SW 1271 (cell line): ENCODE results near the gene CIAPIN1.

Experiments used
- DNase-seq, 2 experiments: peaks; one replicate each; lab custom pipeline; 2025; lab: John Stamatoyannopoulos, UW

CIAPIN1 gene

GRCh38 chr16:57476546-57477410 lies 29.6 kb upstream of the CIAPIN1 start:
- DNase-seq, result no peak

- no peak for DNase-seq
These were observed 28.6 kb upstream of the CIAPIN1 start for GRCh38 chr16:57475711-57476339.

- no peak for DNase-seq
These were observed 27.8 kb upstream of the CIAPIN1 start for GRCh38 chr16:57474671-57475661.

- DNase-seq, result no peak
These were observed 26.7 kb upstream of the CIAPIN1 start for GRCh38 chr16:57473906-57474305.

- no peak for DNase-seq
These were observed 26.1 kb upstream of the CIAPIN1 start for GRCh38 chr16:57473176-57473840.

- DNase-seq, result peak in 1 of 2 experiments; percentile 15
These were observed 25.5 kb upstream of the CIAPIN1 start for GRCh38 chr16:57472665-57473060.

GRCh38 chr16:57471852-57472664 lies 24.9 kb upstream of the CIAPIN1 start:
- DNase-seq, result no peak

GRCh38 chr16:57471209-57471608 lies 24.0 kb upstream of the CIAPIN1 start:
- no peak for DNase-seq

- DNase-seq, result no peak
These were observed 23.5 kb upstream of the CIAPIN1 start for GRCh38 chr16:57470711-57471110.

GRCh38 chr16:57469917-57470470 lies 22.8 kb upstream of the CIAPIN1 start:
- no peak for DNase-seq

- no peak for DNase-seq
These were observed 21.9 kb upstream of the CIAPIN1 start for GRCh38 chr16:57469046-57469445.

GRCh38 chr16:57468346-57468745 lies 21.2 kb upstream of the CIAPIN1 start:
- DNase-seq, result no peak

- DNase-seq, result no peak
These were observed 17.3 kb upstream of the CIAPIN1 start for GRCh38 chr16:57464523-57464922.

- no peak for DNase-seq
These were observed 15.8 kb upstream of the CIAPIN1 start for GRCh38 chr16:57462978-57463362.

GRCh38 chr16:57462209-57462977 lies 15.2 kb upstream of the CIAPIN1 start, which contains the start of gene POLR2C:
TSS of gene POLR2C (plus strand) at chr16:57462679. CDS start at chr16:57462725, 46 bp downstream.
- peak in 1 of 2 experiments; percentile 57 for DNase-seq

- no peak for DNase-seq
These were observed 4.8 kb upstream of the CIAPIN1 start for GRCh38 chr16:57452021-57452420.

GRCh38 chr16:57446531-57447185 lies 527 bp downstream of the CIAPIN1 start:
- DNase-seq, result no peak

- DNase-seq, result no peak
These were observed 1.7 kb downstream of the CIAPIN1 start for GRCh38 chr16:57445510-57445909.

- no peak for DNase-seq
These were observed 2.5 kb downstream of the CIAPIN1 start for GRCh38 chr16:57444711-57445110.
